GM18868 (cell line): Measurements from ENCODE around the gene CCDC78.
A peak's percentile ranks its signal among the peaks of the same experiment; 100 is the strongest.

Experiments used
- ATAC-seq: cut with Tn5 transposase; IDR thresholded peaks from one replicate; pipeline ENCODE4 v1.9.1; 2021; ENCODE audit warnings: mild to moderate bottlenecking, moderate library complexity; ENCODE audit not compliant: unreplicated experiment

CCDC78 gene

GRCh38 chr16:740459-740763 lies 14.2 kb upstream of the CCDC78 start:
- ATAC-seq, result peak; percentile 8

- no peak for ATAC-seq
These were observed 13.6 kb upstream of the CCDC78 start for GRCh38 chr16:739560-740458.

GRCh38 chr16:736936-737481 lies 10.8 kb upstream of the CCDC78 start:
- no peak for ATAC-seq

- no peak for ATAC-seq
These were observed 9.8 kb upstream of the CCDC78 start for GRCh38 chr16:735982-736453.

- no peak for ATAC-seq
These were observed 9.0 kb upstream of the CCDC78 start for GRCh38 chr16:734981-735881.

GRCh38 chr16:734208-734980 lies 8.2 kb upstream of the CCDC78 start:
- no peak for ATAC-seq

GRCh38 chr16:733382-734207 lies 7.4 kb upstream of the CCDC78 start:
- ATAC-seq, result no peak

- ATAC-seq, result no peak
These were observed 6.7 kb upstream of the CCDC78 start for GRCh38 chr16:732936-733335.

GRCh38 chr16:732332-732731 lies 6.1 kb upstream of the CCDC78 start:
- no peak for ATAC-seq

- no peak for ATAC-seq
These were observed 4.6 kb upstream of the CCDC78 start for GRCh38 chr16:730666-731509.

- no peak for ATAC-seq
These were observed 3.8 kb upstream of the CCDC78 start for GRCh38 chr16:729768-730665.

- no peak for ATAC-seq
These were observed 2.9 kb upstream of the CCDC78 start for GRCh38 chr16:728890-729744.

- no peak for ATAC-seq
These were observed 2.1 kb upstream of the CCDC78 start for GRCh38 chr16:728131-728889.

- no peak for ATAC-seq
These were observed 1.2 kb upstream of the CCDC78 start for GRCh38 chr16:727291-727977.

GRCh38 chr16:726188-726437 lies 130 bp downstream of the CCDC78 start:
- no peak for ATAC-seq
